Measurements from ENCODE around the gene EHD1. TPM values are rescaled to one million over a fixed set of nuclear protein-coding genes. Genes with fewer than 3 reads are reported as not detected.

Gene EHD1
- total and polyA plus RNA-seq, 2 experiments from 2014 or later: 55.2 to 90.2 TPM

- no peak for DNase-seq
- 95% methylated on average over 23 to 30 of the region's 30 CpGs for WGBS, 2 experiments (ENCODE audit: low coverage in 1 of 2, low lambda C conversion rate in 2 of 2, missing lambda C conversion rate in 2 of 2)
- Histone ChIP-seq H3K9ac (no peak overlapping the region), H3F3A (ENCODE audit: insufficient read depth) (no peaks in the 10 kb centered on the region), H3K4me2 (ENCODE audit: unreplicated experiment) (no peak overlapping the region), H3K79me2 (ENCODE audit: insufficient read depth) (no peaks in the 10 kb centered on the region), H3K4me1 (ENCODE audit: insufficient read depth) (no peaks in the 10 kb centered on the region), H4K20me1 (ENCODE audit: insufficient read depth) (no peaks in the 10 kb centered on the region), H3K4me3 (no peak overlapping the region), H3K9me3 (ENCODE audit: low read depth) (no peaks in the 10 kb centered on the region), H2AFZ (no peak overlapping the region), H3K36me3 (ENCODE audit: low read depth) (no peaks in the 10 kb centered on the region; the same call in 1 of the 2 replicates), H3K27ac (no peak overlapping the region), H3K27me3 (replicated peaks; ENCODE audit: insufficient read depth) (no peaks in the 10 kb centered on the region), H3K9me2 (ENCODE audit: insufficient read depth) (no peaks in the 10 kb centered on the region)
- in situ Hi-C loops (cut with MboI): no loop called here
- TF ChIP-seq EZH2phosphoT487 (IDR thresholded peaks at IDR 0.05; ENCODE audit: insufficient read depth, low read depth) (no peak), EZH2 (IDR thresholded peaks at IDR 0.05; ENCODE audit: insufficient read depth, poor library complexity, severe bottlenecking) (no peak)
Observed at GRCh38 chr11:64902102-64902900, 23.9 kb upstream of the EHD1 start.

GRCh38 chr11:64900774-64901173 is 22.4 kb upstream of the EHD1 start:
- Histone ChIP-seq H3K36me3 (ENCODE audit: low read depth) (no peaks in the 10 kb centered on the region; the same call in 1 of the 2 replicates), H3K4me3 (no peak overlapping the region), H3K79me2 (ENCODE audit: insufficient read depth) (no peaks in the 10 kb centered on the region), H4K20me1 (ENCODE audit: insufficient read depth) (no peaks in the 10 kb centered on the region), H3F3A (ENCODE audit: insufficient read depth) (no peaks in the 10 kb centered on the region), H3K4me2 (ENCODE audit: unreplicated experiment) (no peak overlapping the region), H3K9me3 (ENCODE audit: low read depth) (no peaks in the 10 kb centered on the region), H3K9ac (no peak overlapping the region), H3K4me1 (ENCODE audit: insufficient read depth) (no peaks in the 10 kb centered on the region), H2AFZ (no peak overlapping the region), H3K27ac (no peak overlapping the region), H3K27me3 (replicated peaks; ENCODE audit: insufficient read depth) (no peaks in the 10 kb centered on the region), H3K9me2 (ENCODE audit: insufficient read depth) (no peaks in the 10 kb centered on the region)
- DNase-seq: no peak
- TF ChIP-seq EZH2phosphoT487 (IDR thresholded peaks at IDR 0.05; ENCODE audit: insufficient read depth, low read depth) (no peak), EZH2 (IDR thresholded peaks at IDR 0.05; ENCODE audit: insufficient read depth, poor library complexity, severe bottlenecking) (no peak)
- WGBS, 2 experiments (ENCODE audit: low coverage in 1 of 2, low lambda C conversion rate in 2 of 2, missing lambda C conversion rate in 2 of 2): 93 to 97% methylated on average over 17 of the region's 17 CpGs
- in situ Hi-C loops (cut with MboI): no loop called here

GRCh38 chr11:64900263-64900678 is 21.9 kb upstream of the EHD1 start:
- in situ Hi-C loops (cut with MboI): no loop called here
- Histone ChIP-seq H3K27ac (no peak overlapping the region), H3K9me2 (ENCODE audit: insufficient read depth) (no peaks in the 10 kb centered on the region), H4K20me1 (ENCODE audit: insufficient read depth) (no peaks in the 10 kb centered on the region), H3F3A (ENCODE audit: insufficient read depth) (no peaks in the 10 kb centered on the region), H3K4me3 (no peak overlapping the region), H3K27me3 (replicated peaks; ENCODE audit: insufficient read depth) (no peaks in the 10 kb centered on the region), H3K9ac (no peak overlapping the region), H3K36me3 (ENCODE audit: low read depth) (no peaks in the 10 kb centered on the region; the same call in 1 of the 2 replicates), H3K9me3 (ENCODE audit: low read depth) (no peaks in the 10 kb centered on the region), H3K79me2 (ENCODE audit: insufficient read depth) (no peaks in the 10 kb centered on the region), H3K4me2 (ENCODE audit: unreplicated experiment) (no peak overlapping the region), H2AFZ (no peak overlapping the region), H3K4me1 (ENCODE audit: insufficient read depth) (no peaks in the 10 kb centered on the region)
- 85 to 89% methylated on average over 14 of the region's 14 CpGs for WGBS, 2 experiments (ENCODE audit: low coverage in 1 of 2, low lambda C conversion rate in 2 of 2, missing lambda C conversion rate in 2 of 2)
- no peak for DNase-seq
- TF ChIP-seq EZH2phosphoT487 (IDR thresholded peaks at IDR 0.05; ENCODE audit: insufficient read depth, low read depth) (no peak), EZH2 (IDR thresholded peaks at IDR 0.05; ENCODE audit: insufficient read depth, poor library complexity, severe bottlenecking) (no peak)

- in situ Hi-C loops (cut with MboI): no loop called here
- H3K9me3 ChIP-seq (ENCODE audit: low read depth): no peaks in the 10 kb centered on the region
- TF ChIP-seq EZH2phosphoT487 (IDR thresholded peaks at IDR 0.05; ENCODE audit: insufficient read depth, low read depth): no peak
- H3K4me1 ChIP-seq (ENCODE audit: insufficient read depth): no peaks in the 10 kb centered on the region
- no peaks in the 10 kb centered on the region for H3K27me3 ChIP-seq (replicated peaks; ENCODE audit: insufficient read depth)
- no peaks in the 10 kb centered on the region; the same call in 1 of the 2 replicates for H3K36me3 ChIP-seq (ENCODE audit: low read depth)
- no peak overlapping the region for H3K4me2 ChIP-seq (ENCODE audit: unreplicated experiment)
- H3K9me2 ChIP-seq (ENCODE audit: insufficient read depth): no peaks in the 10 kb centered on the region
- 91 to 94% methylated on average over 14 to 19 of the region's 19 CpGs for WGBS, 2 experiments (ENCODE audit: low coverage in 1 of 2, low lambda C conversion rate in 2 of 2, missing lambda C conversion rate in 2 of 2)
- DNase-seq: no peak
- no peaks in the 10 kb centered on the region for H3F3A ChIP-seq (ENCODE audit: insufficient read depth)
- H2AFZ ChIP-seq: no peak overlapping the region
- H4K20me1 ChIP-seq (ENCODE audit: insufficient read depth): no peaks in the 10 kb centered on the region
- no peak overlapping the region for H3K27ac ChIP-seq
- H3K79me2 ChIP-seq (ENCODE audit: insufficient read depth): no peaks in the 10 kb centered on the region
- no peak overlapping the region for H3K9ac ChIP-seq
- H3K4me3 ChIP-seq: no peak overlapping the region
Observed at GRCh38 chr11:64898541-64898940, 20.1 kb upstream of the EHD1 start.

Data from GM23248 (cell line).